Adipocyte (in vitro differentiated cells): ENCODE results near the gene COLEC11.

ENCODE experiments used
- DNase-seq: peaks from one replicate; pipeline ENCODE4 v3.0.0-alpha.2; 2015; ENCODE audit warnings: low read depth
- H3K27me3 ChIP-seq: replicated peaks from 2 replicates; pipeline ENCODE4 v1.7.0; 2013; ENCODE audit warnings: mild to moderate bottlenecking, low read length, moderate library complexity; ENCODE audit not compliant: control insufficient read depth, insufficient read depth
- H3K36me3 ChIP-seq: 2 replicates; pipeline ENCODE4 v1.7.0; 2013; ENCODE audit warnings: low read length, mild to moderate bottlenecking, moderate library complexity; ENCODE audit not compliant: control insufficient read depth, insufficient read depth, severe bottlenecking
- H3K4me1 ChIP-seq: 2 replicates; pipeline ENCODE4 v1.7.0; 2013; ENCODE audit warnings: mild to moderate bottlenecking, low read length, moderate library complexity; ENCODE audit not compliant: control insufficient read depth, insufficient read depth
- H3K4me3 ChIP-seq: 2 replicates; pipeline ENCODE4 v1.7.0; 2013; ENCODE audit warnings: mild to moderate bottlenecking, low read length, moderate library complexity
- H3K9ac ChIP-seq: 2 replicates; pipeline ENCODE4 v1.7.0; 2013; ENCODE audit warnings: mild to moderate bottlenecking, low read length, moderate library complexity
- H3K9me3 ChIP-seq: 2 replicates; pipeline ENCODE4 v1.7.0; 2013; ENCODE audit warnings: mild to moderate bottlenecking, low read length, moderate library complexity; ENCODE audit not compliant: control insufficient read depth

The COLEC11 gene

DNA sequence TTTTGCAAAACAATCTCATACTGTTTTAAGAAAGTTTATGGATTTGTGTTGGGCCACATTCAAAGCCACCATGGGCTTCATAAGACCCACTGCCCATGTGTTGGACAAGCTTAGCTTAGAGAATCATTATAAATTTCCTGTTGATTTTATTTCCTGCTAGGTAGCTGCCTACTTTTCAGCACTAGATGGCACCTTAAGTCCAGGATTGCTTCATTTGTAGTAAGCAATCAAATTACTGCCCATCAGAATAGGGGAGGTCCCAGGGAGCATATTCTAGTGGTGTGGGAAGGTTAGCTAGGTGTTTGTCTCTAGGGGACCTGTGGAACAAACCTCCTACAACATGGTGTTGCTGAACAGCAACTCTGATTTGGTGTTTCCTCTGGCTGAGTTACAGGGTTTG lies 97.5 kb downstream of the COLEC11 start:
- no peaks in the 10 kb centered on the region for H3K4me1 ChIP-seq
- H3K36me3 ChIP-seq: no peaks in the 10 kb centered on the region
- H3K9me3 ChIP-seq: peaks cover 6% of the 10 kb centered on the region
- H3K9ac ChIP-seq: no peak overlapping the region
- no peak for DNase-seq
- H3K27me3 ChIP-seq: peaks cover 9% of the 10 kb centered on the region
- H3K4me3 ChIP-seq: no peak overlapping the region
